Neural progenitor cell (in vitro differentiated cells): Measurements from ENCODE around the gene NR4A1.

Source experiments
- CTCF ChIP-seq: fragments of 200-600 bp; sonication (generic); IDR thresholded peaks from 2 replicates; pipeline ENCODE4 v1.5.1; 2017; ENCODE audit warnings: antibody characterized with exemption, mild to moderate bottlenecking
- EZH2phosphoT487 ChIP-seq: fragments of 200-600 bp; sonication (generic); IDR thresholded peaks from 2 replicates; pipeline ENCODE4 v1.6.1; 2017; ENCODE audit warnings: antibody characterized with exemption

GRCh38 chr12:52082669-52082987 is 31.4 kb downstream of the NR4A1 start:
- TF ChIP-seq CTCF (no peak), EZH2phosphoT487 (no peak)
